Kidney epithelial cell (primary cell): ENCODE measurements around the gene SLC25A48. TPM values are rescaled to one million over a fixed set of nuclear protein-coding genes. Genes with fewer than 3 reads are reported as not detected.

Experiments used
- DNase-seq: peaks from one replicate; pipeline ENCODE4 v3.0.0-alpha.2; 2010; ENCODE audit warnings: low read depth
- H3K27me3 ChIP-seq: 2 replicates; pipeline ENCODE4 v1.6.0; 2011; ENCODE audit warnings: low read length; ENCODE audit not compliant: control insufficient read depth, insufficient read depth
- H3K36me3 ChIP-seq: 2 replicates; pipeline ENCODE4 v1.5.1; 2011; ENCODE audit warnings: low read length; ENCODE audit not compliant: control insufficient read depth, insufficient read depth
- H3K4me3 ChIP-seq: 2 replicates; pipeline ENCODE4 v1.5.1; 2011; ENCODE audit warnings: low read depth, mild to moderate bottlenecking, control low read depth, low read length
- total RNA-seq: library from RNA; depleted of rRNA; stranded (reverse); fragments of >200 nt; gene quantifications from 2 replicates; pipeline ENCODE4 v1.2.3, GENCODE V29; 2015
- TF ChIP-seq, protein P1 (sequence below): IDR thresholded peaks from 2 replicates; pipeline ENCODE4 v1.5.1; 2011; ENCODE audit warnings: mild to moderate bottlenecking, moderate library complexity, low read length, control low read depth, inconsistent platforms; ENCODE audit not compliant: insufficient read depth, poor library complexity, severe bottlenecking

SLC25A48 gene
- total RNA-seq, 1 donor from 2014 or later: not detected

- DNase-seq: no peak
- Histone ChIP-seq H3K4me3 (no peak overlapping the region), H3K36me3 (no peaks in the 10 kb centered on the region)
Measured at GRCh38 chr5:135814316-135814715, 20.1 kb upstream of the SLC25A48 start.

DNA sequence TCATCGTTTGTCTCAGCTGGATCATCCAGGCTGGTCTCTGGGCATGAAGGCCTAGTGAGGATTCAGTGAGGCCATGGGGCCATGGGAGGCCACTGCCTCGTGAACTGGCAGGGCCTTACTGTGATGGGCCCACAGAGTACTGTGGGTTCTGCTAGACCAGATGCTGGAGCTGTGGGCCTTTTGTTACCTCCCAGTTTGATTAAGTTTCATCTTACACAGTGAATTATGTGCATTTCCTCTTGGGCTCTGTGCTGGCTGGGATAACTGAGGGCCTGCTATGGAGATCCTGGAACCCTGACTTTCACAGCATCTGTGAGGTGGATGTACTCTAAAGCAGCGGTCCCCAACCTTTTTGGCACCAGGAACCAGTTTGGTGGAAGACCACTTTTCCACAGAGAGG is 19.7 kb upstream of the SLC25A48 start:
- TF ChIP-seq, protein P1, sequence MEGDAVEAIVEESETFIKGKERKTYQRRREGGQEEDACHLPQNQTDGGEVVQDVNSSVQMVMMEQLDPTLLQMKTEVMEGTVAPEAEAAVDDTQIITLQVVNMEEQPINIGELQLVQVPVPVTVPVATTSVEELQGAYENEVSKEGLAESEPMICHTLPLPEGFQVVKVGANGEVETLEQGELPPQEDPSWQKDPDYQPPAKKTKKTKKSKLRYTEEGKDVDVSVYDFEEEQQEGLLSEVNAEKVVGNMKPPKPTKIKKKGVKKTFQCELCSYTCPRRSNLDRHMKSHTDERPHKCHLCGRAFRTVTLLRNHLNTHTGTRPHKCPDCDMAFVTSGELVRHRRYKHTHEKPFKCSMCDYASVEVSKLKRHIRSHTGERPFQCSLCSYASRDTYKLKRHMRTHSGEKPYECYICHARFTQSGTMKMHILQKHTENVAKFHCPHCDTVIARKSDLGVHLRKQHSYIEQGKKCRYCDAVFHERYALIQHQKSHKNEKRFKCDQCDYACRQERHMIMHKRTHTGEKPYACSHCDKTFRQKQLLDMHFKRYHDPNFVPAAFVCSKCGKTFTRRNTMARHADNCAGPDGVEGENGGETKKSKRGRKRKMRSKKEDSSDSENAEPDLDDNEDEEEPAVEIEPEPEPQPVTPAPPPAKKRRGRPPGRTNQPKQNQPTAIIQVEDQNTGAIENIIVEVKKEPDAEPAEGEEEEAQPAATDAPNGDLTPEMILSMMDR: no peak
- peaks cover 2% of the 10 kb centered on the region for H3K27me3 ChIP-seq
- DNase-seq: no peak

More at GRCh38 chr5:135814316-135814715, 20.1 kb upstream of the SLC25A48 start:
- TF ChIP-seq, protein P1: no peak
- peaks cover 2% of the 10 kb centered on the region for H3K27me3 ChIP-seq

GRCh38 chr5:135821061-135821801 is 13.2 kb upstream of the SLC25A48 start:
- no peak for DNase-seq
- Histone ChIP-seq H3K36me3 (no peaks in the 10 kb centered on the region), H3K4me3 (no peak overlapping the region), H3K27me3 (no peaks in the 10 kb centered on the region)
- TF ChIP-seq, protein P1: no peak

More for the DNA sequence above, 19.7 kb upstream of the SLC25A48 start:
- H3K36me3 ChIP-seq: no peaks in the 10 kb centered on the region
- no peak overlapping the region for H3K4me3 ChIP-seq

DNA sequence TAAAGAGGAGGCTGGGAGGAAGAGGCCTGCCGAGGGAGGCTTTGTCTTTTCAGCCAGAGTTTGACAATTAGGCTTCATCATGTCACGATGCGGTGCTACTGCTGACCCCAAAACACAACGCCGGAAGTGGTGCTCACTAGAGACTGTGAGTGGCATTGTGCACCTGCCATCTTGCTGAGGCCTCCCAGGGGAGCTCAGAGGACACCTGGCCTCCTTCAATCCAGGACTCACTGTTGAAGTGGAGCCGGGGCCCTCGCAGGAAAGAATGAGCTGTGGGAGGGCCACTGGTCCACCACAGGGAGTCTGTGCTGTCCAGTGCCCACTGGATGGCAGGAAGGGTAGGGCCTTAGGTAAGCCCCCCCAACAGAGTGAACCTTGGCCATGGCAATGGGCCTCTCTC is 12.7 kb upstream of the SLC25A48 start:
- H3K36me3 ChIP-seq: no peaks in the 10 kb centered on the region
- no peak overlapping the region for H3K4me3 ChIP-seq
- TF ChIP-seq, protein P1: no peak
- H3K27me3 ChIP-seq: peaks cover 1% of the 10 kb centered on the region
- DNase-seq: no peak

DNA sequence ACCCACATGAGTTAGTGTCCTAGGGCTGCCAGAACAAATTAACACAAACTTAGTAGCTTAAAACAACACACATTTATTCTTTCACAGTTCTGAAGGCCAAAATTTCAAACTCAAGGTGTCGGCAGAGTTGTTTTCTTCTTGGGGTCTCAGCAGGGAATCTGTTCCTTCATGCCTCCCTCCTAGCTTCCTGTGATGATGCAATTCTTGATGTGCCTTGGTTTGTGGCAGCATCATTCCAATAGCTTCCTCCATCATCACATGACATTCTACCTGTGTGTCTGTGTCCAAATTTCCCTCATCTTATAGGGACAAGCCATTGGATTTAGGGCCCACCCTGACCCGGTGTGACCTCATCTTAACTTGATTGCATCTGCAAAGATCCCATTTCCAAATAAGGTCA is 12.2 kb upstream of the SLC25A48 start:
- DNase-seq: no peak
- TF ChIP-seq, protein P1: no peak
- Histone ChIP-seq H3K27me3 (peaks cover 3% of the 10 kb centered on the region), H3K36me3 (no peaks in the 10 kb centered on the region), H3K4me3 (no peak overlapping the region)

DNA sequence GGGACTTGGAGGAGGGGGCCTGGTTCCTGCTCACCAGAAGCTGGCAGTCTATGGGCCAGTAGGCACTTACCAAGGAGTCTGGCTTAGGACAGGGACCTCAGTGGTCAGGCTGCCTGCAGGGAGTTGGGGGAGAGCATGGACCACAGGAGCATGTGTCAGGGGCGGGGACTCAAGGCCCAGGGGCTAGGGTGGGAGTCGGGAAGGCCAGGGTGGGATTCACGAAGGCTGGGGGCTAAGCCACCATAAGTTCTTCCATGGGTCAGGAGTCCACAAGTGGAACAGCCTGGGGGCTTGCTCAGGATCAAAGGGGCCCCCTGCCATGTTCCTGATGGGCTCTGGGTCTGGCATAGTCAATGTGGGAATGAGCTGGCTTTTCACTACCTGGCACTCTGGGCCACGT is 11.5 kb upstream of the SLC25A48 start:
- Histone ChIP-seq H3K4me3 (no peak overlapping the region), H3K36me3 (no peaks in the 10 kb centered on the region), H3K27me3 (peaks cover 6% of the 10 kb centered on the region)
- no peak for DNase-seq
- TF ChIP-seq, protein P1: no peak
